NCI-H1105 treated with DMSO at 0.1 percent for 48 hours (cell line): Measurements from ENCODE around the gene CCDC186.

ENCODE experiments used
- DNase-seq: peaks from one replicate; lab custom pipeline; 2025; lab: John Stamatoyannopoulos, UW

Gene CCDC186

DNA sequence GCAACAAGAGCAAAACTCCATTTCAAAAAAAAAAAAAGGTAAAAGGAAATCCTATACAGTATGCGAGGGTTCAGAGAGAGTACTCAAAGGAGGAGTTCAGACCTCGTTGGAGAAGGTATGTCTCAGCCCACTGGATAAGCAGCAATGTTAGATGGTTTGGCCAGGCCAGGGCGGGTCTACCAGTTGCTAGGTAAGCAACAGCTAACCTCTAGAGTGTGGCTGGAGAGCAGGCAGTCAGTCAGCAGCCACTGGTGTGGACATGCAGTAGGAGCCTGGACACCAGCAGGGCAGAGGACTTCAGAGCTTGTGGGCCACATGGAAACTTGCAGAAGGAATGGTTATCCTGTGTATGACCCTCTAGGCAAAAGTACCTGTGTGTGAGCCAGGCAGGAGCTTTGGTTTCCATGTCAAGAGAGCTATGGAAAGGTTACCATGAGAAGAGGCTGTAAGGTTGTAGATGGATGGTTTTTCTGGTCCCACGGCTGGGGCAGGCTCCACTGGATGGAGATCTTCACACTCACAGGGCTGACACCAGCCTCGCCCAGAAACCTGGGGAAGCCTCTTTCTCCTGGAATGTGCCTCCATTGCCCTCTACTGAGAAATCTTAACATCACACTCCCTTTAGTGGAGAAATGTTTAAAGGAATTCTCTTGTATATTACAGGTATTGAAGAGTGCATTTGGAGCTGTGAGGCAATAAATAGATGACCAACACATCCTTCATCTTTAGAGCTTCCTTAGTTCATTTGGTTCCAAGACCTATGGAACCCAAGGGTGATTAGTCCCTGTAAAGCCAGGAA lies 63.6 kb downstream of the CCDC186 start:
- DNase-seq = no peak

- DNase-seq = peak; percentile 13
Observed at GRCh38 chr10:114103284-114103683, 70.7 kb downstream of the CCDC186 start.

DNA sequence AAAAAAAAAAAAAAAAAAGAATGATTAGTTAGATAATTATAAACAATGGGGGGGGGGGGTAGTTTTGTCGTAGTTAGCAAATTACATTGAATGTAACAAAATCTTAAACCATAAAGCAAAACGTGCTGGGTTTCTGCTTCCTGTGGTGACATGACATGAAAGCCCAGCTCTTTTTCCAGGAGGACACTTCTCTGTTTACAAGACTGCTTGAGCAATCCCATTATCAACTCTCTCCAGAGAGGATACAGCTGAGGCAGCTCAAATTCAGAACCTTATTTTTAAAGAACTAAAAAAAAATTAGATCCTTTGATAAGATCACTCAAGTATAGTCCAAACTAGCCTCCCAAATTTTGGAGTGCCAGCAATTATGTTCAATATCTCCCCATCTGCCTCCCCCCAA lies 71.7 kb downstream of the CCDC186 start:
- DNase-seq = no peak

DNA sequence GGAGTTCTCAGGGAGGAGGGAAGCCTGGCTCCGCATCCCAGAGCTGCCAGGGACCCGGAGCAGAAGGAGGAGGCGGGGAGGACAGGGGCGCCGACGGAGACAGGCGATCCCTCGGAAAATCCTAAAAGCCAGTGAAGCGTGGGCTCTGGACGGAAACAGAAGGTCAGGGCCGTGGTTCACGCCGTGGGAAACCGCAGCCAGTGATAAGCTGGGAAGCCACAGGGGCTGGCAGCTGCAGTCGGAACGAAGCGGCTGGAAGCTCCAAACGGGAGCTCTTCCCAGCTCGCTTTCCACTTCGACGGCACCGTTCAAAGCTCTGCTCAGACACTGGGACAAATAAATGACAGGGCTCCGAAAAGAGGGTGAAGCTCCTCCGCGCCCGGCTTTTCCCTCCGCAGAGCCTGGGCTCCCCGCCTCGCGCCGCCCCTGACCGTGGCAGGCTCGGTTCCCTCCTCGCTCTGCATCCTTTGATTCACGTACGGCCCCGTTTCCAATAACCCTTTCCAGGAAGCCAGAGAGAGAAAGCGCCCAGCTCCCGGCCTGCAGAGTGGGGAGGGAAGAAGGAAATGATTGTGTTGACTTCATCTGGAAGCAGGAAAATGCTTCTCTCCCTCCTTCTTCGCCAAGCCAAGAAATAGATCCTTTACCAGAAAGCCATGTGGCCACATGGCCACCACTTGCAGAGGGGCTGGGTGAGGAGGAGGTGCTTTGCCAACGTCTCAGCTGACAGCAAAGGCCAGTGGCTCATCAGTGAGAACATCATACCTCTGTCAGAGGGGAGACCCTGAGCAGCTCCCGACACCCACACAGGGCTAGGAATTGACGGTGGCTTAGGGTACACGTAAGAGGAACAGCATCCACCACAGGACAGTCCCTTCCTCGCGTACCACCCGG lies 72.9 kb downstream of the CCDC186 start:
- peak; percentile 8 for DNase-seq

- no peak for DNase-seq
Observed at GRCh38 chr10:114096864-114097263, 77.1 kb downstream of the CCDC186 start.

GRCh38 chr10:114095559-114096337 lies 78.3 kb downstream of the CCDC186 start:
- DNase-seq = no peak

GRCh38 chr10:114094795-114095194 lies 79.2 kb downstream of the CCDC186 start:
- no peak for DNase-seq

- no peak for DNase-seq
Observed at GRCh38 chr10:114087655-114088054, 86.3 kb downstream of the CCDC186 start.

DNA sequence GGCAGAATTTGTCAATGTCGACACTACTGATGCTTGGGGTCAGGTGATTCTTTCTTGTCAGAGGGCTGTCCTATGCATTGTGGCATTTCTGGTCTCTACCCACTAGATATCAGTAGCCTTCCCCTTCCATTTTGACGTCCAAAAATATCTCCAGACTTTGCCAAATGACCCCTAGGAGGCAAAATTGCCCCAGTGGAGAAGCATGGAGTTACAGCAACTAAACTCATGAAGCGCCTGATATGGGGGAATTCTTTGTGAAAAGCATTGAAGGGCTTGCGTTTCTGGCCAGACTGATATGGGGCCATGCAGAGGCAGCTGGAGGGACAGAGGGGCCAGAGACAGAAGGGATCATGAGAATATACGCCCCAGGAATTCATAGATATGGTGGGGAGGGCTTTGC lies 86.7 kb downstream of the CCDC186 start:
- DNase-seq = no peak

DNA sequence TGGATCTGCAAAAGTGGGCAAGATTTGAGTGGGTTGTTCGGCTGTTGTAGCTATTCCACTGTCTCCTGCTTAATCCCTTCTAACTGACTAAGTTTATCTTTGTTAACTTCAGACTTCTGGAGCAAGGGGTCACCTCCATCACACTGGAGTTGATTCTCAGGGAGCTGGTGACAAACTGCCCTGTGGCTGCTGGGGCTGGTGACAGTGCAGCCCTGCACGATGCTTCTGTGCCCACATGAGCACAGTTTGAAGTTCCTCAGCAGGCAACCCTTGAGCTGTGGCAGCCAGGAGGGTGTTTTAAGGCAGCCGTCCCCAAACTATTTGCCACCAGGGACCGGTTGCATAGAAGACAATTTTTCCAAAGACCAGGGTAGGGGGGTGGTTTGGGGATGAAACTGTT lies 89.8 kb downstream of the CCDC186 start:
- DNase-seq = no peak

DNA sequence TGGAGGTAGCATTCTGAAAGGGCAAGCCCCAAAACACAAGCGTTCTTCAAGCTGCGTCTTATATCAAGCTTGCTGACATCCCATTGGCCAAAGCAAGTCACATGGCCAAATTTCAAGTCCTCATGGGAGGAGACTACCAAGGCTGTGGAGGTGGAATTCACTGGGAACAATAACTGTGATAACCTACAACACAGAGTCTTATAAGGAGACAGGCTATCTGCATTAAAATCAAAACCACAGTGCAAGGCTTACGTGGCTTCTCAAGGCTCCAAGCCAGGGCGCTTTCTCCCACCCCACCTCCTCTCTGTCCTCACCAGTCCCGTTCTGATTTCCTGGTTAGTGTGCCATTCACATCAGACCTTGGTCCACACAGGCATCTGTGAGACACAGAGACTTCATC lies 91.0 kb downstream of the CCDC186 start:
- DNase-seq = no peak

GRCh38 chr10:114081911-114082583 lies 92.0 kb downstream of the CCDC186 start:
- DNase-seq = no peak

DNA sequence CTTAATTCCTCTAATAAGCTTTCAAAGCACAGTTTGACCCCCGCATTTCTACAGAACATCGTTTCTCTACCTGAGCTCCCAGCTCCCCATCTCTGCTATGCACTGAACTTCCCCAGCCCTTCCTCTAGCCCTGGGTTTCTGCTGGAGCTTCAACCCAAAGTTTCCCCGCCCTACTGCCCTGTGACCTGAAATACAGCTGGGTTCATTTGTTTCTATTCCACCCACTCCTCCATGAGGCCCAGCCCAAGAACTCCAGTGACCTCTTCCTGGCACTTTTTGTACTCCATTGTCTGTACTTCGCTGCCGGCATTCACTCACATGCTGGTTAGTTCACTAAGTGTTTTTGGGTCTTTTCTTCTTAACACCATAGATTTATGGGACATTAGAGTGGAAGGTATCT lies 94.6 kb downstream of the CCDC186 start:
- no peak for DNase-seq

GRCh38 chr10:114078346-114078745 lies 95.7 kb downstream of the CCDC186 start:
- DNase-seq = no peak

- no peak for DNase-seq
Observed at GRCh38 chr10:114077815-114078219, 96.2 kb downstream of the CCDC186 start.

GRCh38 chr10:114077347-114077746 lies 96.7 kb downstream of the CCDC186 start:
- DNase-seq = no peak

DNA sequence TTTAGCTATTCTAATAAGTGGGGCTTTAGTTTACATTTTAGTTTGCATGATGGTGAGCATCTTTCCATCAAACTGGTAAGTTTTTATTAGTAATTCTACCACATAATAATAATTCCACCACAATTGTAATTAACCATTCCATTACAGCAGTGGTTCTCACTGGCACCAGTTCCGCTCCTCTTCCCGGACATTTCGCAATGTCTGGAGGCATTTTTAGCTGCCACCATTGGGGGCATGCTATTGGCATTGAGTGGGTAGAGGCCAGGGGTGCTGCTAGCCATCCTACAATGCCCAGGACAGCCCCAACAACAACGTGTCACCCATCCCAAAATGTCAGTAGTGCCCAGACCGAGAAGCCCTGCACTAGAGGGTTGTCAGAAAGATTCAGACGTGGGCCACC lies 98.9 kb downstream of the CCDC186 start:
- DNase-seq = no peak

- no peak for DNase-seq
Observed at GRCh38 chr10:114073395-114074186, 100.4 kb downstream of the CCDC186 start.

DNA sequence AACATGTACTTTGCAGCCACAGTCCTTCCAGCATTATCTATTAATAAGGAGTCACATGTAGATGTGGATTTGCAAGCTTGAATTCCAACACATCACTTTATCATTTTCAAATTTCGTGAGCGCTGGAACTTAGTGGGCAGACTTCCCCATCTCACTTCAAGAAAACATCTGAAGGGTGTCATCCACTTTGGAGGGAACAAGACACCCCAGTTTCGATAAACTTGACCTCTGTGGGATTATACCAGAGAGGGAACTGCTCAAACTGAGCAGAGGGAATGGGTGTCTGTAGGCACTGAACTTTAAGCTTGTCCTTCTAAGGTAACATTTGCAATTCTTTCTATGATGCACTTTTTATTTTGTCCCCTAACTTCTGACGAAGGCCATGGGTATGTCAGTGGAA lies 102.8 kb downstream of the CCDC186 start:
- no peak for DNase-seq
